Testis (tissue), 2 donors: ENCODE results near the gene MYF6.

Experiments used
- CTCF ChIP-seq, 3 experiments: fragments of 450-650 bp in 2 of 3; fragments of 200-600 bp in 1 of 3; sonication (generic) in 1 of 3; IDR thresholded peaks; one replicate each; pipeline ENCODE4 v1.5.1; 2016 to 2019; ENCODE audit warnings: antibody characterized with exemption in 3 of 3, mild to moderate bottlenecking in 2 of 3, moderate library complexity in 1 of 3
- POLR2A ChIP-seq: fragments of 450-650 bp; IDR thresholded peaks from one replicate; pipeline ENCODE4 v1.6.1; 2017; ENCODE audit warnings: antibody characterized with exemption, mild to moderate bottlenecking, moderate library complexity

GRCh38 chr12:80708259-80708974, 983 bp downstream of the MYF6 start:
- TF ChIP-seq CTCF (IDR thresholded peaks at IDR 0.05) (no peak), POLR2A (no peak)
